Chondrocyte (in vitro differentiated cells): ENCODE data around the gene NMRK2. TPM values are rescaled to one million over a fixed set of nuclear protein-coding genes. Genes with fewer than 3 reads are reported as not detected.

ENCODE experiments used
- DNase-seq: peaks from one replicate; pipeline ENCODE4 v3.0.0; 2021; ENCODE audit warnings: mixed read lengths, low spot score
- H3K27ac Mint-ChIP-seq: one replicate; pipeline ENCODE4 v1.8.0; 2021; ENCODE audit warnings: mild to moderate bottlenecking, moderate library complexity, mixed read lengths; ENCODE audit not compliant: unreplicated experiment
- H3K27me3 Mint-ChIP-seq: 2 replicates; pipeline ENCODE4 v1.8.0; 2021; ENCODE audit warnings: low read depth, mixed read lengths
- H3K36me3 Mint-ChIP-seq: 2 replicates; pipeline ENCODE4 v1.8.0; 2021; ENCODE audit warnings: low read depth, mixed read lengths
- H3K4me1 Mint-ChIP-seq: 2 replicates; pipeline ENCODE4 v1.8.0; 2021; ENCODE audit warnings: low read depth, mild to moderate bottlenecking, mixed read lengths
- H3K4me3 Mint-ChIP-seq: one replicate; pipeline ENCODE4 v1.8.0; 2021; ENCODE audit warnings: mild to moderate bottlenecking, moderate library complexity, mixed read lengths; ENCODE audit not compliant: unreplicated experiment
- H3K9me3 Mint-ChIP-seq: 2 replicates; pipeline ENCODE4 v1.8.0; 2021; ENCODE audit warnings: low read depth, mixed read lengths
- CTCF ChIP-seq: fragments of 200-600 bp; sonication (generic); IDR thresholded peaks from 2 replicates; pipeline ENCODE4 v1.5.0; 2021; ENCODE audit warnings: antibody characterized with exemption, mild to moderate bottlenecking, moderate library complexity
- total RNA-seq: library from RNA; stranded (reverse); gene quantifications from 3 replicates; pipeline ENCODE4 v1.2.1, GENCODE V29; 2021

Gene NMRK2
- total RNA-seq, 1 donor from 2014 or later, result not detected

GRCh38 chr19:3958836-3959765 is 26.2 kb downstream of the NMRK2 start:
- Mint-ChIP-seq H3K27me3 (no peaks in the 10 kb centered on the region), H3K27ac (no peak overlapping the region), H3K4me3 (no peak overlapping the region), H3K36me3 (peaks cover 17% of the 10 kb centered on the region), H3K4me1 (peaks cover 3% of the 10 kb centered on the region), H3K9me3 (no peaks in the 10 kb centered on the region)
- no peak for TF ChIP-seq CTCF
- DNase-seq, result no peak

- Mint-ChIP-seq H3K4me1 (peaks cover 3% of the 10 kb centered on the region), H3K27me3 (no peaks in the 10 kb centered on the region), H3K9me3 (no peaks in the 10 kb centered on the region), H3K36me3 (peaks cover 20% of the 10 kb centered on the region), H3K4me3 (no peak overlapping the region), H3K27ac (no peak overlapping the region)
- TF ChIP-seq CTCF, result no peak
- no peak for DNase-seq
Observed at GRCh38 chr19:3959766-3960131, 26.9 kb downstream of the NMRK2 start.

GRCh38 chr19:3961007-3961406 is 28.1 kb downstream of the NMRK2 start:
- TF ChIP-seq CTCF, result no peak
- Mint-ChIP-seq H3K4me3 (no peak overlapping the region), H3K27ac (no peak overlapping the region), H3K9me3 (no peaks in the 10 kb centered on the region), H3K4me1 (peaks cover 12% of the 10 kb centered on the region), H3K27me3 (no peaks in the 10 kb centered on the region), H3K36me3 (peaks cover 22% of the 10 kb centered on the region)
- DNase-seq, result no peak

- Mint-ChIP-seq H3K4me1 (peaks cover 29% of the 10 kb centered on the region), H3K4me3 (no peak overlapping the region), H3K27me3 (no peaks in the 10 kb centered on the region), H3K36me3 (peaks cover 27% of the 10 kb centered on the region), H3K27ac (no peak overlapping the region), H3K9me3 (no peaks in the 10 kb centered on the region)
- TF ChIP-seq CTCF, result no peak
- no peak for DNase-seq
Observed at GRCh38 chr19:3963458-3964255, 30.8 kb downstream of the NMRK2 start.
